Right lobe of liver (tissue), 4 donors: ENCODE measurements around the gene BCL2.

Source experiments
- CTCF ChIP-seq, 4 donors: fragments of 200-600 bp in 3 of 4; fragments of 450-650 bp in 1 of 4; IDR thresholded peaks; one replicate each; pipeline versions ENCODE4 v1.5.1 to v1.8.0; 2016 to 2022; ENCODE audit warnings: antibody characterized with exemption in 4 of 4, mild to moderate bottlenecking in 2 of 4
- POLR2A ChIP-seq: fragments of 450-650 bp; IDR thresholded peaks from one replicate; pipeline ENCODE4 v1.6.1; 2017; ENCODE audit warnings: antibody characterized with exemption, mild to moderate bottlenecking
- donor health status: DM: no; HTN: no; CAD: no.
- donor health status: DM: no; HTN: no; CAD: no.
- donor health status: DM: no; HTN: yes; CAD: no.

GRCh38 chr18:63257453-63257852 is 62.1 kb downstream of the BCL2 start:
- no peak for TF ChIP-seq POLR2A
- no peak for TF ChIP-seq CTCF (IDR thresholded peaks at IDR 0.05)
